SJSA1 (cell line): Measurements from ENCODE around the gene ATG10. TPM values are rescaled to one million over a fixed set of nuclear protein-coding genes. Genes with fewer than 3 reads are reported as not detected.

ENCODE experiments used
- DNase-seq, 2 experiments: peaks; one replicate each; pipeline ENCODE4 v3.0.0-alpha.2; 2015 to 2020; ENCODE audit warnings: low spot score in 2 of 2, low read depth in 1 of 2
- H3K27ac ChIP-seq: fragments of 250-450 bp; sonication (Bioruptor Pico); 2 replicates; pipeline ENCODE4 v1.5.1; 2020; ENCODE audit warnings: mild to moderate bottlenecking, moderate library complexity
- H3K27me3 ChIP-seq: fragments of 250-450 bp; sonication (Bioruptor Pico); replicated peaks from 2 replicates; pipeline ENCODE4 v1.5.1; 2020; ENCODE audit warnings: mild to moderate bottlenecking, moderate library complexity
- H3K36me3 ChIP-seq: fragments of 250-450 bp; sonication (Bioruptor Pico); 2 replicates; pipeline ENCODE4 v1.5.1; 2020; ENCODE audit warnings: mild to moderate bottlenecking
- H3K4me1 ChIP-seq: fragments of 250-450 bp; sonication (Bioruptor Pico); replicated peaks from 2 replicates; pipeline ENCODE4 v1.6.1; 2021; ENCODE audit warnings: mild to moderate bottlenecking
- H3K4me3 ChIP-seq: fragments of 250-450 bp; sonication (Bioruptor Pico); 2 replicates; pipeline ENCODE4 v1.5.1; 2020; ENCODE audit warnings: mild to moderate bottlenecking
- H3K9me3 ChIP-seq: fragments of 250-450 bp; sonication (Bioruptor Pico); replicated peaks from 2 replicates; pipeline ENCODE4 v1.5.1; 2020; ENCODE audit warnings: mild to moderate bottlenecking
- total RNA-seq: library from RNA; depleted of rRNA; stranded (reverse); fragments of >200 nt; shearing (Covaris generic); gene quantifications from 2 replicates; pipeline ENCODE4 v1.2.3, GENCODE V29; 2014

ATG10 gene
- total RNA-seq, 1 experiment from 2014 or later = 11.5 TPM

GRCh38 chr5:82222597-82223574 lies 251.1 kb downstream of the ATG10 start:
- Histone ChIP-seq H3K4me1 (peaks cover 10% of the 10 kb centered on the region; the same call in 1 of the 2 replicates), H3K9me3 (no peaks in the 10 kb centered on the region), H3K27me3 (no peaks in the 10 kb centered on the region; the same call in 1 of the 2 replicates), H3K4me3 (no peak overlapping the region), H3K27ac (no peak overlapping the region), H3K36me3 (no peaks in the 10 kb centered on the region)
- no peak for DNase-seq

GRCh38 chr5:82225525-82226172 lies 253.8 kb downstream of the ATG10 start:
- no peak overlapping the region for H3K4me3 ChIP-seq
- H3K27me3 ChIP-seq = no peaks in the 10 kb centered on the region
- no peak overlapping the region for H3K27ac ChIP-seq
- no peaks in the 10 kb centered on the region for H3K36me3 ChIP-seq
- no peaks in the 10 kb centered on the region for H3K9me3 ChIP-seq
- peak; percentile 55 to 56 for DNase-seq
- H3K4me1 ChIP-seq = peaks cover 10% of the 10 kb centered on the region; the same call in 1 of the 2 replicates

GRCh38 chr5:82234885-82235284 lies 263.1 kb downstream of the ATG10 start:
- H3K27ac ChIP-seq = no peak overlapping the region
- DNase-seq = no peak
- H3K9me3 ChIP-seq = no peaks in the 10 kb centered on the region
- no peaks in the 10 kb centered on the region for H3K27me3 ChIP-seq
- no peaks in the 10 kb centered on the region for H3K36me3 ChIP-seq
- no peaks in the 10 kb centered on the region for H3K4me1 ChIP-seq
- H3K4me3 ChIP-seq = no peak overlapping the region

- no peak for DNase-seq
- no peaks in the 10 kb centered on the region for H3K9me3 ChIP-seq
- no peaks in the 10 kb centered on the region for H3K27me3 ChIP-seq
- H3K36me3 ChIP-seq = no peaks in the 10 kb centered on the region
- H3K27ac ChIP-seq = no peak overlapping the region
- H3K4me1 ChIP-seq = no peaks in the 10 kb centered on the region
- H3K4me3 ChIP-seq = no peak overlapping the region
Measured at GRCh38 chr5:82244151-82244550, 272.3 kb downstream of the ATG10 start.

GRCh38 chr5:82244854-82245635 lies 273.2 kb downstream of the ATG10 start:
- Histone ChIP-seq H3K36me3 (no peaks in the 10 kb centered on the region), H3K4me1 (no peaks in the 10 kb centered on the region), H3K27me3 (no peaks in the 10 kb centered on the region), H3K9me3 (no peaks in the 10 kb centered on the region), H3K4me3 (no peak overlapping the region), H3K27ac (no peak overlapping the region)
- DNase-seq = no peak

GRCh38 chr5:82246960-82247574 lies 275.2 kb downstream of the ATG10 start:
- Histone ChIP-seq H3K27ac (no peak overlapping the region), H3K4me3 (no peak overlapping the region), H3K4me1 (no peaks in the 10 kb centered on the region), H3K36me3 (no peaks in the 10 kb centered on the region), H3K27me3 (no peaks in the 10 kb centered on the region), H3K9me3 (no peaks in the 10 kb centered on the region)
- DNase-seq = no peak

- Histone ChIP-seq H3K27me3 (no peaks in the 10 kb centered on the region), H3K4me3 (no peak overlapping the region), H3K27ac (no peak overlapping the region), H3K36me3 (no peaks in the 10 kb centered on the region), H3K9me3 (no peaks in the 10 kb centered on the region), H3K4me1 (no peaks in the 10 kb centered on the region)
- DNase-seq = no peak
Measured at GRCh38 chr5:82252744-82253143, 280.9 kb downstream of the ATG10 start.

GRCh38 chr5:82255844-82256243 lies 284.0 kb downstream of the ATG10 start:
- H3K36me3 ChIP-seq = no peaks in the 10 kb centered on the region
- no peak for DNase-seq
- H3K27me3 ChIP-seq = no peaks in the 10 kb centered on the region
- H3K4me3 ChIP-seq = no peak overlapping the region
- H3K9me3 ChIP-seq = no peaks in the 10 kb centered on the region
- H3K4me1 ChIP-seq = no peaks in the 10 kb centered on the region
- H3K27ac ChIP-seq = no peak overlapping the region

GRCh38 chr5:82257247-82257646 lies 285.4 kb downstream of the ATG10 start:
- Histone ChIP-seq H3K4me1 (no peaks in the 10 kb centered on the region), H3K27ac (no peak overlapping the region), H3K9me3 (no peaks in the 10 kb centered on the region), H3K27me3 (no peaks in the 10 kb centered on the region), H3K4me3 (no peak overlapping the region), H3K36me3 (no peaks in the 10 kb centered on the region)
- DNase-seq = no peak

- H3K27ac ChIP-seq = no peak overlapping the region
- DNase-seq = no peak
- H3K27me3 ChIP-seq = no peaks in the 10 kb centered on the region
- H3K4me3 ChIP-seq = no peak overlapping the region
- H3K4me1 ChIP-seq = no peaks in the 10 kb centered on the region
- no peaks in the 10 kb centered on the region for H3K9me3 ChIP-seq
- no peaks in the 10 kb centered on the region for H3K36me3 ChIP-seq
Measured at GRCh38 chr5:82257729-82258128, 285.9 kb downstream of the ATG10 start.

- H3K9me3 ChIP-seq = no peaks in the 10 kb centered on the region
Measured at GRCh38 chr5:82259172-82259800, 287.5 kb downstream of the ATG10 start.

GRCh38 chr5:82265047-82265446 lies 293.2 kb downstream of the ATG10 start:
- Histone ChIP-seq H3K4me1 (no peaks in the 10 kb centered on the region), H3K27ac (no peak overlapping the region), H3K4me3 (no peak overlapping the region), H3K27me3 (no peaks in the 10 kb centered on the region), H3K36me3 (peaks cover 7% of the 10 kb centered on the region; the same call in 1 of the 2 replicates), H3K9me3 (no peaks in the 10 kb centered on the region)
- DNase-seq = no peak

More at GRCh38 chr5:82259172-82259800, 287.5 kb downstream of the ATG10 start:
- no peaks in the 10 kb centered on the region for H3K36me3 ChIP-seq
- H3K4me1 ChIP-seq = no peaks in the 10 kb centered on the region
- no peak overlapping the region for H3K27ac ChIP-seq
- no peaks in the 10 kb centered on the region for H3K27me3 ChIP-seq
- no peak overlapping the region for H3K4me3 ChIP-seq
- peak in 1 of 2 experiments; percentile 10 for DNase-seq
